Mammary epithelial cell (primary cell): ENCODE results near the gene RPS6KA3.

Experiments
- CTCF ChIP-seq, 2 donors: IDR thresholded peaks in 1 of 2; conservative IDR thresholded peaks in 1 of 2; 2 replicates each; pipeline ENCODE4 v1.5.1; 2011 to 2012; ENCODE audit warnings: inconsistent platforms in 2 of 2, low read length in 2 of 2, mild to moderate bottlenecking in 2 of 2, control low read depth in 1 of 2, low read depth in 1 of 2; ENCODE audit not compliant: insufficient read depth in 1 of 2; ENCODE audit errors: extremely low read depth in 1 of 2
- EZH2 ChIP-seq: IDR thresholded peaks from 2 replicates; pipeline ENCODE4 v1.6.1; 2012; ENCODE audit warnings: low read length, inconsistent platforms, borderline replicate concordance

GRCh38 chrX:20312018-20312417, 45.3 kb upstream of the RPS6KA3 start:
- TF ChIP-seq EZH2, result no peak
- no peak for TF ChIP-seq CTCF (conservative IDR thresholded peaks at IDR 0.05 in 1 of 2, IDR thresholded peaks at IDR 0.05 in 1 of 2; ENCODE audit: extremely low read depth in 1 of 2, insufficient read depth in 1 of 2, low read depth in 1 of 2, low read length in 2 of 2)
